K562 (cell line): ENCODE results near the gene PIK3CA. TPM values are rescaled to one million over a fixed set of nuclear protein-coding genes. Genes with fewer than 3 reads are reported as not detected.
A peak's percentile ranks its signal among the peaks of the same experiment; 100 is the strongest.

Experiments
- ARID2 ChIP-seq: fragments of 450-650 bp; IDR thresholded peaks from 2 replicates; pipeline ENCODE4 v1.6.1; 2017; ENCODE audit warnings: antibody characterized with exemption, mild to moderate bottlenecking
- ATF1 ChIP-seq, 2 experiments: fragments of 450-650 bp in 1 of 2; IDR thresholded peaks; 2 replicates each; pipeline ENCODE4 v1.6.1; 2016; ENCODE audit warnings: missing compliant biosample characterization in 1 of 2, missing genetic modification characterization in 1 of 2
- BRF2 ChIP-seq: IDR thresholded peaks from 3 replicates; pipeline ENCODE4 v1.6.1; 2011; ENCODE audit warnings: borderline replicate concordance, mild to moderate bottlenecking; ENCODE audit not compliant: insufficient read length, insufficient read depth
- CHD1 ChIP-seq: fragments of 200-600 bp; sonication (generic); IDR thresholded peaks from one replicate; pipeline ENCODE4 v1.6.1; 2012; ENCODE audit warnings: mild to moderate bottlenecking, moderate library complexity, low read length, inconsistent platforms
- FOXA3 ChIP-seq, 2 experiments: fragments of 450-650 bp in 1 of 2; sonication (generic) in 1 of 2; formaldehyde crosslinking; IDR thresholded peaks in 1 of 2; conservative IDR thresholded peaks in 1 of 2; 2 replicates each; pipeline versions ENCODE4 v1.4.0 to v1.8.0; 2020 to 2022; ENCODE audit warnings: mild to moderate bottlenecking in 2 of 2, missing genetic modification reagents in 1 of 2
- GABPA ChIP-seq: fragments of 200-800 bp; sonication (Bioruptor generic); conservative IDR thresholded peaks from 2 replicates; pipeline ENCODE4 v1.6.1; 2016; ENCODE audit warnings: low read depth, missing genetic modification characterization, missing compliant biosample characterization
- HDAC1 ChIP-seq, 2 experiments: fragments of 450-650 bp; IDR thresholded peaks; 2 replicates each; pipeline ENCODE4 v1.6.1; 2016 to 2017; ENCODE audit warnings: inconsistent platforms in 1 of 2, mild to moderate bottlenecking in 1 of 2, moderate library complexity in 1 of 2
- HDAC2 ChIP-seq: fragments of 450-650 bp; IDR thresholded peaks from 2 replicates; pipeline ENCODE4 v1.6.1; 2016; ENCODE audit warnings: mild to moderate bottlenecking
- JUN ChIP-seq, 2 experiments: sonication (generic) in 1 of 2; formaldehyde crosslinking in 1 of 2; IDR thresholded peaks; 2 replicates each; pipeline versions ENCODE4 v1.6.1 to v1.8.0; 2012 to 2022; ENCODE audit warnings: borderline replicate concordance in 2 of 2, mild to moderate bottlenecking in 2 of 2, improper control_type of control experiment in 1 of 2, low read depth in 1 of 2, low read length in 1 of 2, missing genetic modification reagents in 1 of 2
- KAT8 ChIP-seq: fragments of 450-650 bp; IDR thresholded peaks from 2 replicates; pipeline ENCODE4 v1.6.1; 2016; ENCODE audit warnings: low read depth, mild to moderate bottlenecking
- LEF1 ChIP-seq: fragments of 450-650 bp; IDR thresholded peaks from 2 replicates; pipeline ENCODE4 v1.6.1; 2016; ENCODE audit warnings: mild to moderate bottlenecking
- NEUROD1 ChIP-seq: fragments of 150-350 bp; IDR thresholded peaks from 2 replicates; pipeline ENCODE4 v1.6.1; 2014; ENCODE audit warnings: borderline replicate concordance, low read length, low read depth; ENCODE audit not compliant: partially characterized antibody
- NFE2 ChIP-seq: IDR thresholded peaks from 2 replicates; pipeline ENCODE4 v1.6.1; 2014; ENCODE audit warnings: antibody characterized with exemption, low read depth
- NKRF ChIP-seq: fragments of 450-650 bp; IDR thresholded peaks from 2 replicates; pipeline ENCODE4 v1.6.1; 2016; ENCODE audit warnings: borderline replicate concordance
- NR2C2 ChIP-seq, 2 experiments: fragments of 200-800 bp in 1 of 2; sonication (Bioruptor generic) in 1 of 2; sonication (generic) in 1 of 2; formaldehyde crosslinking in 1 of 2; IDR thresholded peaks; 2 replicates each; pipeline versions ENCODE4 v1.6.1 to v1.8.0; 2016 to 2022; ENCODE audit warnings: mild to moderate bottlenecking in 1 of 2, missing compliant biosample characterization in 1 of 2, missing genetic modification characterization in 1 of 2, missing genetic modification reagents in 1 of 2
- NR3C1 ChIP-seq: sonication (generic); formaldehyde crosslinking; IDR thresholded peaks from 2 replicates; pipeline ENCODE4 v1.8.1; 2022; ENCODE audit warnings: missing genetic modification reagents
- RBM34 ChIP-seq: fragments of 200-400 bp; formaldehyde crosslinking; IDR thresholded peaks from 2 replicates; pipeline ENCODE4 v1.6.1; 2018; ENCODE audit warnings: low read length, borderline replicate concordance; ENCODE audit not compliant: insufficient read depth
- SIN3B ChIP-seq: fragments of 450-650 bp; IDR thresholded peaks from 2 replicates; pipeline ENCODE4 v1.6.1; 2017; ENCODE audit warnings: low read depth, mild to moderate bottlenecking, moderate library complexity
- STAT5A ChIP-seq: IDR thresholded peaks from 2 replicates; pipeline ENCODE4 v1.6.1; 2012; ENCODE audit warnings: low read length, inconsistent platforms, borderline replicate concordance
- TAF1 ChIP-seq: IDR thresholded peaks from 2 replicates; pipeline ENCODE4 v1.6.1; 2011; ENCODE audit warnings: mild to moderate bottlenecking, low read length, moderate library complexity; ENCODE audit not compliant: insufficient read depth, control insufficient read depth, severe bottlenecking; ENCODE audit errors: extremely low read depth
- TFAM ChIP-seq: fragments of 250-450 bp; sonication (Bioruptor Pico); conservative IDR thresholded peaks from 2 replicates; pipeline ENCODE4 v1.5.0; 2021; ENCODE audit warnings: mild to moderate bottlenecking, moderate library complexity
- ZBTB17 ChIP-seq: fragments of 450-650 bp; formaldehyde crosslinking; IDR thresholded peaks from 2 replicates; pipeline ENCODE4 v1.4.0; 2020; ENCODE audit warnings: mild to moderate bottlenecking
- ZNF395 ChIP-seq: fragments of 200-800 bp; sonication (Bioruptor generic); IDR thresholded peaks from 2 replicates; pipeline ENCODE4 v1.6.1; 2017; ENCODE audit warnings: missing genetic modification characterization, missing compliant biosample characterization
- ZNF778 ChIP-seq: fragments of 450-650 bp; formaldehyde crosslinking; IDR thresholded peaks from 2 replicates; pipeline ENCODE4 v1.4.0; 2020; ENCODE audit warnings: mild to moderate bottlenecking, moderate library complexity
- polyA plus RNA-seq, 8 experiments: library from polyadenylated mRNA; depleted of rRNA in 4 of 8; stranded (reverse) in 5 of 8; unstranded in 3 of 8; fragments of >200 nt; fragmentation: Nextera tagmentation in 2 of 8; fragmentation: Illumina TruSeq in 1 of 8; extraction: Ambion mirVana in 2 of 8; extraction: Trizol in 1 of 8; gene quantifications; 2 replicates each; pipeline versions ENCODE4 v1.2.1 to v1.2.3, GENCODE V29; 2011 to 2014; ENCODE audit warnings: inconsistent platforms in 1 of 8, missing spikeins in 1 of 8
- total RNA-seq, 7 experiments: library from RNA; depleted of rRNA in 6 of 7; stranded (reverse); fragments of >200 nt in 6 of 7; fragmentation: Illumina TruSeq in 2 of 7; extraction: Trizol in 2 of 7; gene quantifications; 2 replicates each; pipeline versions ENCODE4 v1.2.1 to v1.2.3, GENCODE V29; 2011 to 2021; ENCODE audit warnings: low replicate concordance in 1 of 7

Gene PIK3CA
- total and polyA plus RNA-seq, 9 of the 15 experiments (the other 6 are each of a cell fraction or from before 2014, with no cell fraction given) = 3.8 to 19.4 (median 10.8) TPM

- TF ChIP-seq ZNF395 = peak; percentile 9; the same call in 1 of the 2 replicates
- TF ChIP-seq HDAC1 (IDR thresholded peaks at IDR 0.05) = peak in 1 of 2 experiments; percentile 71; a peak in 1 of 4 replicates
- TF ChIP-seq NR3C1 = no peak
- no peak for TF ChIP-seq NEUROD1
- no peak for TF ChIP-seq BRF2
- no peak for TF ChIP-seq ZNF778
- TF ChIP-seq TAF1 = peak; percentile 24
- no peak for TF ChIP-seq NKRF
- TF ChIP-seq CHD1 = no peak
- no peak for TF ChIP-seq NFE2
- no peak for TF ChIP-seq SIN3B
- TF ChIP-seq JUN (IDR thresholded peaks at IDR 0.05; ENCODE audit: borderline replicate concordance, low read depth, low read length) = no peak
- TF ChIP-seq JUN (CRISPR knock-in tag; IDR thresholded peaks at IDR 0.05; ENCODE audit: borderline replicate concordance) = no peak
- TF ChIP-seq HDAC2 = 0 out of 2 replicates have a peak, but pooled peaks have one; percentile 35
- no peak for TF ChIP-seq TFAM (CRISPR knock-in tag)
- TF ChIP-seq NR2C2 (CRISPR knock-in tag; IDR thresholded peaks at IDR 0.05) = no peak
- peak; percentile 84 for TF ChIP-seq NR2C2 (tag; IDR thresholded peaks at IDR 0.05)
- no peak for TF ChIP-seq LEF1
- peak; percentile 68 for TF ChIP-seq GABPA
- no peak for TF ChIP-seq ZBTB17 (CRISPR knock-in tag)
- no peak for TF ChIP-seq RBM34
- no peak for TF ChIP-seq FOXA3 (CRISPR knock-in tag; conservative IDR thresholded peaks at IDR 0.05 in 1 of 2, IDR thresholded peaks at IDR 0.05 in 1 of 2)
- no peak for TF ChIP-seq KAT8
- no peak for TF ChIP-seq STAT5A
- TF ChIP-seq ATF1 (CRISPR knock-in tag; IDR thresholded peaks at IDR 0.05) = no peak
- TF ChIP-seq ATF1 (tag; IDR thresholded peaks at IDR 0.05) = peak; percentile 31; the same call in 1 of the 2 replicates
- peak; percentile 47; the same call in 1 of the 2 replicates for TF ChIP-seq ARID2
Measured at GRCh38 chr3:179268400-179269051, 120.4 kb downstream of the PIK3CA start (continued).
